ENCODE measurements around the gene CSTPP1.

DNA sequence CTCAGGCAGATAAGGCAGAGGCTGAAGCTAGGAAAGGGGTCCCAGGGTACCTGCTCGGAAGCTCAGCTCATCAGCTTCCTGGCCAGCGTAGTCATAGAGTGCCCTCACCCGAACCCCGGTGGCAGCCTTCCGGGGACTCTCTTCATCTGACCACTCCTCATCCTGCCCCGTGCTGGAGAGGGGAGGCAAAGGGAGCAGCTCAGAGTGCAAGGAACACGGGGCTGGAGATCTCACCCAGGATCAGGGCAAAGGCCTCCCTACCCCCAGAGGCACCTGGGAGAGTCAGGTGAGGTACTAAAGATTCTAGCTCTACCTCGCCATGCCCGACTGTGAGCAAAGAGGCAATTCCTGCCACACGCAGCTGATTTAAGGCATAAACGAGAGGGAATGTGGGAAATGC is 241.8 kb downstream of the CSTPP1 start:
- TF ChIP-seq ZNF8 (CRISPR knock-in tag; IDR thresholded peaks at IDR 0.05) (no peak), PPARA (CRISPR knock-in tag; IDR thresholded peaks at IDR 0.05; ENCODE audit: borderline replicate concordance) (no peak), SNAI2 (CRISPR knock-in tag; IDR thresholded peaks at IDR 0.05) (no peak), ARNTL (CRISPR knock-in tag; IDR thresholded peaks at IDR 0.05; ENCODE audit: borderline replicate concordance, low read depth) (no peak), ISL1 (CRISPR knock-in tag; IDR thresholded peaks at IDR 0.05) (no peak)
